ENCODE measurements around the gene PDHA1.

Gene PDHA1

GRCh38 chrX:19343535-19344408 is at the start of gene PDHA1:
Gene PDHA1 (plus strand): TSS chrX:19343927. CDS start chrX:19344038, 111 bp downstream.
- DNase-seq: peak; percentile 83
- no peaks in the 10 kb centered on the region for H3K36me3 ChIP-seq (replicated peaks)
- no peaks in the 10 kb centered on the region for H3K27me3 ChIP-seq (replicated peaks)
- peak within 1 kb of the TSS; percentile 79 for H3K4me3 ChIP-seq (ENCODE audit: low read depth, low read length)
- no peak for TF ChIP-seq CTCF (IDR thresholded peaks at IDR 0.05; ENCODE audit: low read depth, low read length, missing control alignments)
- in situ Hi-C loops (cut with HindIII; ENCODE audit: low pct_ligation_motif_present, low sequenced_read_pairs): no loop called here
- peak within 1 kb of the TSS; percentile 69 for H3K27ac ChIP-seq

GRCh38 chrX:19303256-19303880 is 40.4 kb upstream of the PDHA1 start:
- H3K27ac ChIP-seq: no peak overlapping the region
- in situ Hi-C loops (cut with HindIII; ENCODE audit: low pct_ligation_motif_present, low sequenced_read_pairs): no loop called here
- no peak for TF ChIP-seq CTCF (IDR thresholded peaks at IDR 0.05; ENCODE audit: low read depth, low read length, missing control alignments)
- no peak overlapping the region for H3K4me3 ChIP-seq (ENCODE audit: low read depth, low read length)
- no peaks in the 10 kb centered on the region for H3K27me3 ChIP-seq (replicated peaks)
- no peaks in the 10 kb centered on the region for H3K36me3 ChIP-seq (replicated peaks)
- DNase-seq: peak; percentile 47

GRCh38 chrX:19326567-19326966 is 17.2 kb upstream of the PDHA1 start:
- Histone ChIP-seq H3K27me3 (replicated peaks) (no peaks in the 10 kb centered on the region), H3K36me3 (replicated peaks) (no peaks in the 10 kb centered on the region), H3K27ac (no peak overlapping the region), H3K4me3 (ENCODE audit: low read depth, low read length) (no peak overlapping the region)
- no peak for DNase-seq
- in situ Hi-C loops (cut with HindIII; ENCODE audit: low pct_ligation_motif_present, low sequenced_read_pairs): no loop called here
- TF ChIP-seq CTCF (IDR thresholded peaks at IDR 0.05; ENCODE audit: low read depth, low read length, missing control alignments): no peak

GRCh38 chrX:19331831-19332230 is 11.9 kb upstream of the PDHA1 start:
- no peak for DNase-seq
- Histone ChIP-seq H3K4me3 (ENCODE audit: low read depth, low read length) (no peak overlapping the region), H3K27me3 (replicated peaks) (no peaks in the 10 kb centered on the region), H3K27ac (no peak overlapping the region), H3K36me3 (replicated peaks) (no peaks in the 10 kb centered on the region)
- no peak for TF ChIP-seq CTCF (IDR thresholded peaks at IDR 0.05; ENCODE audit: low read depth, low read length, missing control alignments)
- in situ Hi-C loops (cut with HindIII; ENCODE audit: low pct_ligation_motif_present, low sequenced_read_pairs): no loop called here

- no peak for DNase-seq
- TF ChIP-seq CTCF (IDR thresholded peaks at IDR 0.05; ENCODE audit: low read depth, low read length, missing control alignments): no peak
- in situ Hi-C loops (cut with HindIII; ENCODE audit: low pct_ligation_motif_present, low sequenced_read_pairs): no loop called here
Measured at GRCh38 chrX:19332983-19333382, 10.7 kb upstream of the PDHA1 start.

More at GRCh38 chrX:19332983-19333382, 10.7 kb upstream of the PDHA1 start:
- H3K4me3 ChIP-seq (ENCODE audit: low read depth, low read length): no peak overlapping the region
- no peaks in the 10 kb centered on the region for H3K36me3 ChIP-seq (replicated peaks)
- H3K27ac ChIP-seq: no peak overlapping the region
- no peaks in the 10 kb centered on the region for H3K27me3 ChIP-seq (replicated peaks)

All from brain microvascular endothelial cell (primary cell).